HCT116 (cell line): ENCODE results near the gene CNTN4.

Source experiments
- POLR2A ChIP-seq: IDR thresholded peaks from 2 replicates; pipeline ENCODE4 v1.7.0; 2011; ENCODE audit warnings: borderline replicate concordance; ENCODE audit not compliant: insufficient read depth, insufficient read length; ENCODE audit errors: extremely low read depth
- TF ChIP-seq, protein P1 (sequence below), 3 experiments: fragments of 200-600 bp in 1 of 3; sonication (generic) in 1 of 3; IDR thresholded peaks in 2 of 3; conservative IDR thresholded peaks in 1 of 3; 2 replicates each; pipeline ENCODE4 v1.5.1; 2012 to 2017; ENCODE audit warnings: low read depth in 2 of 3, low read length in 2 of 3, antibody characterized with exemption in 1 of 3, borderline replicate concordance in 1 of 3, control low read depth in 1 of 3, mild to moderate bottlenecking in 1 of 3, mixed read lengths in 1 of 3, mixed run types in 1 of 3, moderate library complexity in 1 of 3; ENCODE audit not compliant: insufficient read depth in 1 of 3
- TF ChIP-seq, protein P2 (sequence below): IDR thresholded peaks from 2 replicates; pipeline ENCODE4 v1.6.1; 2012
- TF ChIP-seq, protein P3 (sequence below): IDR thresholded peaks from 2 replicates; pipeline ENCODE4 v1.6.1; 2012; ENCODE audit warnings: low read depth

DNA sequence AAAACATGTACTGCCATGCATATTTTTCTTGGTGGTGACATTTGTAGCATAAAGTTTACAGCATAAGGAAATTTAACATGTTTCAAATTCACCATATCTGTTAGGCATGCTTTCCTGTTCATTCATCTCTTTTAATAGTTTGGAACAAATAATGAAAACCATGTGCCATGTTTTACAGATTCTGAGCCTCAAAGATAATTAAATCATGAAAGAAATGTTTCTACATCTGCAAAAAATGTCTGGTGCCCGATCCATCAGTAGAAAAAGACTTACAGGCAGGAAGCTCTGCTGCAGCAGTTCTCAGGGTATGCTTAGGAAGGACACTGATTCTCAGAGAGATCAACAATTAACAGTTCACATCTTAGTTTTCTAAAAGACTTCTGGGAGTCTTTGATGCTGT lies 695.3 kb downstream of the CNTN4 start:
- TF ChIP-seq, protein P1, sequence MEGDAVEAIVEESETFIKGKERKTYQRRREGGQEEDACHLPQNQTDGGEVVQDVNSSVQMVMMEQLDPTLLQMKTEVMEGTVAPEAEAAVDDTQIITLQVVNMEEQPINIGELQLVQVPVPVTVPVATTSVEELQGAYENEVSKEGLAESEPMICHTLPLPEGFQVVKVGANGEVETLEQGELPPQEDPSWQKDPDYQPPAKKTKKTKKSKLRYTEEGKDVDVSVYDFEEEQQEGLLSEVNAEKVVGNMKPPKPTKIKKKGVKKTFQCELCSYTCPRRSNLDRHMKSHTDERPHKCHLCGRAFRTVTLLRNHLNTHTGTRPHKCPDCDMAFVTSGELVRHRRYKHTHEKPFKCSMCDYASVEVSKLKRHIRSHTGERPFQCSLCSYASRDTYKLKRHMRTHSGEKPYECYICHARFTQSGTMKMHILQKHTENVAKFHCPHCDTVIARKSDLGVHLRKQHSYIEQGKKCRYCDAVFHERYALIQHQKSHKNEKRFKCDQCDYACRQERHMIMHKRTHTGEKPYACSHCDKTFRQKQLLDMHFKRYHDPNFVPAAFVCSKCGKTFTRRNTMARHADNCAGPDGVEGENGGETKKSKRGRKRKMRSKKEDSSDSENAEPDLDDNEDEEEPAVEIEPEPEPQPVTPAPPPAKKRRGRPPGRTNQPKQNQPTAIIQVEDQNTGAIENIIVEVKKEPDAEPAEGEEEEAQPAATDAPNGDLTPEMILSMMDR (IDR thresholded peaks at IDR 0.05 in 2 of 3, conservative IDR thresholded peaks at IDR 0.05 in 1 of 3; ENCODE audit: borderline replicate concordance in 1 of 3, insufficient read depth in 1 of 3, low read depth in 2 of 3, low read length in 2 of 3), result no peak
- TF ChIP-seq POLR2A, result no peak
- TF ChIP-seq, protein P2, sequence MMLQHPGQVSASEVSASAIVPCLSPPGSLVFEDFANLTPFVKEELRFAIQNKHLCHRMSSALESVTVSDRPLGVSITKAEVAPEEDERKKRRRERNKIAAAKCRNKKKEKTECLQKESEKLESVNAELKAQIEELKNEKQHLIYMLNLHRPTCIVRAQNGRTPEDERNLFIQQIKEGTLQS, result no peak
- TF ChIP-seq, protein P3, sequence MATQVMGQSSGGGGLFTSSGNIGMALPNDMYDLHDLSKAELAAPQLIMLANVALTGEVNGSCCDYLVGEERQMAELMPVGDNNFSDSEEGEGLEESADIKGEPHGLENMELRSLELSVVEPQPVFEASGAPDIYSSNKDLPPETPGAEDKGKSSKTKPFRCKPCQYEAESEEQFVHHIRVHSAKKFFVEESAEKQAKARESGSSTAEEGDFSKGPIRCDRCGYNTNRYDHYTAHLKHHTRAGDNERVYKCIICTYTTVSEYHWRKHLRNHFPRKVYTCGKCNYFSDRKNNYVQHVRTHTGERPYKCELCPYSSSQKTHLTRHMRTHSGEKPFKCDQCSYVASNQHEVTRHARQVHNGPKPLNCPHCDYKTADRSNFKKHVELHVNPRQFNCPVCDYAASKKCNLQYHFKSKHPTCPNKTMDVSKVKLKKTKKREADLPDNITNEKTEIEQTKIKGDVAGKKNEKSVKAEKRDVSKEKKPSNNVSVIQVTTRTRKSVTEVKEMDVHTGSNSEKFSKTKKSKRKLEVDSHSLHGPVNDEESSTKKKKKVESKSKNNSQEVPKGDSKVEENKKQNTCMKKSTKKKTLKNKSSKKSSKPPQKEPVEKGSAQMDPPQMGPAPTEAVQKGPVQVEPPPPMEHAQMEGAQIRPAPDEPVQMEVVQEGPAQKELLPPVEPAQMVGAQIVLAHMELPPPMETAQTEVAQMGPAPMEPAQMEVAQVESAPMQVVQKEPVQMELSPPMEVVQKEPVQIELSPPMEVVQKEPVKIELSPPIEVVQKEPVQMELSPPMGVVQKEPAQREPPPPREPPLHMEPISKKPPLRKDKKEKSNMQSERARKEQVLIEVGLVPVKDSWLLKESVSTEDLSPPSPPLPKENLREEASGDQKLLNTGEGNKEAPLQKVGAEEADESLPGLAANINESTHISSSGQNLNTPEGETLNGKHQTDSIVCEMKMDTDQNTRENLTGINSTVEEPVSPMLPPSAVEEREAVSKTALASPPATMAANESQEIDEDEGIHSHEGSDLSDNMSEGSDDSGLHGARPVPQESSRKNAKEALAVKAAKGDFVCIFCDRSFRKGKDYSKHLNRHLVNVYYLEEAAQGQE, result no peak
